NOMO-1 (cell line): ENCODE measurements around the gene LDHAL6A.
"Not testable (repeated sequence)": the region's sequence is repeated elsewhere in the genome, so short reads cannot be mapped to it uniquely, and the experiment has no call there.

Experiments used
- DNase-seq, 2 experiments: peaks; one replicate each; lab custom pipeline; 2025; ENCODE audit not compliant: unreplicated experiment in 2 of 2; lab: John Stamatoyannopoulos, UW

LDHAL6A gene

GRCh38 chr11:18455686-18456372 is at the start of gene LDHAL6A:
Gene LDHAL6A (plus strand): TSS chr11:18455856. CDS start chr11:18456681, 825 bp downstream.
- no peak for DNase-seq

DNA sequence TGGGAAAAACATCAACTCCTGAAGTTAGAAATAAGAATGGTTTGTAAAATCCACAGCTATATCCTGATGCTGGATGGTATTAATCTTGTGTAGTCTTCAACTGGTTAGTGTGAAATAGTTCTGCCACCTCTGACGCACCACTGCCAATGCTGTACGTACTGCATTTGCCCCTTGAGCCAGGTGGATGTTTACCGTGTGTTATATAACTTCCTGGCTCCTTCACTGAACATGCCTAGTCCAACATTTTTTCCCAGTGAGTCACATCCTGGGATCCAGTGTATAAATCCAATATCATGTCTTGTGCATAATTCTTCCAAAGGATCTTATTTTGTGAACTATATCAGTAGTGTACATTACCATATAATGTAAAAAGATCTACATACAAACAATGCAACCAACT is 48.3 kb upstream of the LDHAL6A start:
- not testable (repeated sequence) for DNase-seq

GRCh38 chr11:18408558-18409291 is 46.9 kb upstream of the LDHAL6A start:
- DNase-seq: no peak

GRCh38 chr11:18416459-18416858 is 39.2 kb upstream of the LDHAL6A start:
- DNase-seq: no peak

- no peak for DNase-seq
Observed at GRCh38 chr11:18419040-18419439, 36.6 kb upstream of the LDHAL6A start.

- no peak for DNase-seq
Observed at GRCh38 chr11:18420067-18420466, 35.6 kb upstream of the LDHAL6A start.

DNA sequence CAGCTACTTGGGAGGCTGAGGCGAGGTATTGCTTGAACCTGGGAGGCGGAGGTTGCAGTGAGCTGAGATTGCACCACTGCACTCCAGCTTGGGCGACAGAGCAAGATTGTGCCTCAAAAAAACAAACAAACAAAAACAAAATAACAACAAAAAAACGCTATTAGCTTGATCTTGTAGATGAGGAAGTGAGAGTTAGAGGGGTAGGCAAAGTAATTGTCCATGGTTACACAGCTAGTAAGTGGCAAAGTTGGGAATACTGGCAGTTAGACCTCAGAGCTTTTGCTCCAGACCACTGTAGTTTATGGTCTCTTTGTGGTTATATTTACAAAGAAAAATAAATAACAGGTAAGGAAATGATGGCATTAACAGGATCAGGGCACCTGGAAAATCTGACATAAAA is 28.4 kb upstream of the LDHAL6A start:
- DNase-seq: peak; percentile 6 to 7

DNA sequence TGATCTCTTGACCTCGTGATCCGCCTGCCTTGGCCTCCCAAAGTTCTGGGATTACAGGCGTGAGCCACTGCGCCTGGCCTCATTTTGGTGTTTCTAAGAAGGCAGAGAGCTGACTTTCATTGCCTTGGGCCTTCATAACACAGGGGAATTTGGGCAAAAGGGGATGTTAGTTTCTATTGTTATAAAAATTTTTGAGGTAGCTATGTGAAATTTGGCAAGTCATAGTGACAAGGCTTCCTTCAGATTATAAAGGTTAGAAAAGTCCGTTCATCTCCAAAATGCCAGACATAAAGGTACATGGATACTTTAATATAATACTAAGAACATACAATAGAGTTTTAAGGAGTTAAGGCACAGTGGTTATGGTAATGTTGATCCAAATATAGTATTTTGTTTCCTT is 26.3 kb upstream of the LDHAL6A start:
- DNase-seq: no peak

- DNase-seq: no peak
Observed at GRCh38 chr11:18438691-18439090, 17.0 kb upstream of the LDHAL6A start.

DNA sequence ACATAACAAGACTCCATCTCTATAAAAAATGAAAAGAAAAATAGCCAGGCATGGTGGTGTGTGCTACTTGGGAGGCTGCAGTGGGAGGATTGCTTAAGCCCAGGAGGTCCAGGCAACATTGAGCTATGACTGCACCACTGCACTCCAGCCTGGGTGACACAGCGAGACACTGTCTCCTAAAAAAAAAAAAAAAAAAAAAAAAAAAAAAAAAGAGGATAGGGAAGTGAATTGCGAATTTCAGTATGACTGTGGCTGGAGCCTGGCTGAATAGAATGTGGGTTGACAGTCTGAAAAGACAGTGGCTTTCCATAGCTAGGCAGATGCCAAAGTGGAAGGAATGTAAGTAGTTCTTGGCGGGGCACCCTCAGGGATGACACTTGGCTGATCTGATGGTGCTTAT is 6.4 kb upstream of the LDHAL6A start:
- DNase-seq: peak in 1 of 2 experiments; percentile 4

- DNase-seq: no peak
Observed at GRCh38 chr11:18452927-18453326, 2.7 kb upstream of the LDHAL6A start.

GRCh38 chr11:18457450-18457849 is 1.8 kb downstream of the LDHAL6A start:
- no peak for DNase-seq

- DNase-seq: no peak
Observed at GRCh38 chr11:18459634-18460033, 4.0 kb downstream of the LDHAL6A start.

DNA sequence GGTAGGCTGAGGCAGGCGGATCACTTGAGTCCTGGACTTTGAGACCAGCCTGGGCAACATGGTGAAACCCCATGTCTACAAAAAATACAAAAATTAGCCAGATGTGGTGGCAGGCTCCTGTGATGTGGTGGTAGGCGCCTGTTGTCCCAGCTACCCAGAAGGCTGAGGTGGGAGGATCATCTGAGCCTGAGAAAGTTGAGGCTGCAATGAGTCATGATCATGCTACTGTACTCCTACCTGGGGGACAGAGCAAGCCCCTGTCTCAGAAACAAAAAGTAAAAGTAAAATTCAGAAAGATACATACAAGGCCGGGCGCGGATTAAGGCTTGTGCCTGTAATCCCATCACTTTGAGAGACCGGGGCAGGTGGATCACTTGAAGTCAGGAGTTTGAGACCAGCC is 6.3 kb downstream of the LDHAL6A start:
- DNase-seq: no peak

DNA sequence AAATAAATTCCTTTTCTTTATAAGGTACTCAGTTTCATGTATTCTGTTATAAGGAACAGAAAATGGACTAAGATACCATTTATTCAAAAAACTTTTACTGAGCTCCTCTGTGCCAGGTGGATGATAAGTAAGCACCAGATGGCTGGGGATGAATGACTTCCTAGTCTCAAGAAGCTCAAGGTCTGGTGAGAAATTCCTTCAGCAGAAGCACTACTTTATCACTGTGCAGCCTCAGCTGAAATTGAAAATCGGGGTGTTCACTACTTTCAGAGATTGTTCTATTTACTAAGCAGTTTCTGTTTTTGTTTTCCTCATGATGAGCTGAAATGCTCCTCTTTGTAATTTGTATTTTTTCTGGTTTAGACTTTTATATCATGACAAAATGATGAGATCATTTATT is 7.8 kb downstream of the LDHAL6A start:
- DNase-seq: no peak

GRCh38 chr11:18466402-18466801 is 10.7 kb downstream of the LDHAL6A start:
- no peak for DNase-seq

DNA sequence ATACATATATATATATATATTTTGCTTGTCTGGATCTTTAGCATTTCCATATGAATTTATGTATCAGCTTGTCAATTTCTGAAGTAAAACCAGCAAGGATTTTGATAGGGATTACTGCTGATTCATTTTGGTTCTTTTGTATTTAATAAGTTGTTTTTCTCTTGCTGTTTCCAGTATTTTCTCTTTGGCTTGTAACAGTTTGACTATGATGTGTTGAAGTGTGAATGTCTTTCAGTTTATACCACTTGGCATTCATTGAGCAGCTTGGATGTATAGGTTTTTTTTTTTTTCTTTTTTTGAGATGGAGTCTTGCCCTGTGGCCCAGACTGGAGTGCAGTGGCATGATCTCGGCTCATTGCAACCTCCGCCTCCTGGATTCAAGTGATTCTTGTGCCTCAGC is 12.4 kb downstream of the LDHAL6A start:
- DNase-seq: no peak

- no peak for DNase-seq
Observed at GRCh38 chr11:18468961-18469360, 13.3 kb downstream of the LDHAL6A start.

DNA sequence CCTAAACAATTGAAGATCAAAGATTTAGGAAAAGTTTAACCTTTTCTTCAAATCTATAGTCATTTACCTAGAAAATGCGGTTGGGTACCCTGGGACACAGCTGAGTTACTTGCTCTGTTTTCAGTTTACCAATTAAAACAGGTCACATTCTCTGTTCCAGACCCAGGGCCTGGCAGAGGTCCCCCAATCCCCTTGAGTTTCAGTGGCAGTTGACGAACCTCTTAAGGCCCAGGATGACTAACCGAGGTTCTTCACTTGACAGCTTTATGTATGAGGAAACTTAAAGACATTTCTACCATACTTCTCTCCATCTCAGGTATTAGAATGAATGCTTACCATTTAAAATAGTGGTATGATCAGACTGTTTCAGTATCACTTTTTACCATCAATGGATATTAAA is 16.3 kb downstream of the LDHAL6A start:
- DNase-seq: no peak

- DNase-seq: no peak
Observed at GRCh38 chr11:18472587-18472986, 16.9 kb downstream of the LDHAL6A start.

DNA sequence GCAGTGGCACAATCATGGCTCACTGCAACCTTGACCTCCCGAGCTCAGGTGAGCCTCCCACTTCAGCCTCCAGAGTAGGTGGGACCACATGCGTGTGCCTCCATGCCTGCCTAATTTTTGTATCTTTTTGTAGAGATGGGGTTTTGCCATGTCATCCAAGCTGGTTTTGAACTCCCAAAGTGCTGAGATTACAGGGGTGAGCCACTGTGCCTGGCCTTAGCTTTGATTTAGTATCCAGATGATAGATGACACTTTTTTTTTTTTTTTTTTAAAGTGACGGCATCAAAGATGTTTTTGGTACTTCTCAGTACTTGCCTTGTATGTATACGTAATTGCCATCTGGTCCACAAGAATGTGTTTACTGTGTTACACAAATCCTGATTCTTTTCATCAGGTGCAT is 23.4 kb downstream of the LDHAL6A start:
- DNase-seq: no peak

DNA sequence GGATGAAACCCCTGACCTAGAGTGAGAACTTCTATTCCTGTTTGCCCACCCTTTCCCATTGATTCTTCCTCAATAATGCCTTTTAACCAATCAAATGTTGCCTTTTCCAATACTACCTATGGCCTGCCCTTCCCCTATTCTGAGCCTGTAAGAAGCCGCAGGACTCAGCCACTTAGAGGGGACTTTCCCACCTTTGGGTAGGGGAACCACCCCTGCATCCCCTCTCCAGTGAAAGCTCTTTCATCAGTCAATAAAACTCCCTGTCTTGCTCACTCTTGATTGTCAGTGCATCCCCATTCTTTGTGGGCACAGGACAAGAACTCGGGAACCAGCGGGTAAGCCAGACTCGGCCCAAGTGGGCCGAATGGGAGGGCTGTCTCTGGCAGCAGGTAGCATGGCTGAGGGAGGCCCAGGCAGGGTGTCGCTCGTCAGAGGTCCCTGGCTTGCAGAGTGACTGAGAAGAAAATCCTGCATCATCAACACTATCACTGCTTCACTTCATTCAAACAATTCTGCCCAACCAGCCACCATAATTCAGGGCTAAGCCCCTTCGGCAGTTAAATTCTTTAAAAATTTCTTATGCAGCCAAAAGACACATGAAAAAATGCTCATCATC is 30.4 kb downstream of the LDHAL6A start:
- no peak for DNase-seq
